ENCODE data around the gene PDAP1.
A peak's percentile ranks its signal among the peaks of the same experiment; 100 is the strongest.
"Not testable (repeated sequence)": the region's sequence is repeated elsewhere in the genome, so short reads cannot be mapped to it uniquely, and the experiment has no call there.

PDAP1 gene

DNA sequence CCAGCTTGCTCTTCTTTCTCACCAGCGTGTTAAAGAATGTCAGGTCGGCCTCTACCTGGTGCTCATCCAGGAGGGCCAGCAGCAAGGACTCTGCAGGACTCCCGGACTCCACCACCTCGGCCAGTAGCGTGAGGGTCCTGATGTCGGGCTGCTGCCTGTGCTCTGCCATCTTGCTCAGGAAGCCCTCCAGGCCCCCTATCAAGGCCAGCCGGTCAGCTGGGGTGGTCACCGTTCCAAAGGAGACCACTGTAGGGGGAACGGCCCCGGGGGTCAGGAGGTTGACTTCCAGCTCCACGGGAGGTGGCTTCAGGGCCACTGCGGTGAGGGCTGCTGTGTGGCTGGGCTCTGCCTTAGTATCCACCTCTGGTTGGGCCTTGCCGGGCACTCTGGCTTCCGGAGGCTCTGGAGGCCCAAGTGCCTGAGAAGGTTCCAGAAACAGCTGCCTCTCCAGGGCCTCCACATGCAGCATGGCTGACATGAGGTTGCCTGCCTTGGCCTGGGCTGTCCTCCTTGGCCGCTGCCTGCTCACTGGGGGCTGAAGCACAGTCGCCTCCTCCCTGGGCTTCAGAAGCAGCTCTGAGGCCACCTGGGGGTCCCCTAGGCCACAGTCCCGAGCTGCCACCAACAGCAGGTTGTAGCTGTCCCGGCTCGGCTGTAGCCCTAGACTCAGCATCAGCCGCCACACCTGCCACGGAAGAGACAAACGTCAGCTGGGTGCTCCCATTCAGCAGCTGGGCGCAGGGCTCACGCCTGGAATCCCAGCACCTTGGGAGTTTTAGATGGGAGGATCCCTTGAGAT, 16.7 kb upstream of the PDAP1 start:
- DNase-seq: no peak

DNA sequence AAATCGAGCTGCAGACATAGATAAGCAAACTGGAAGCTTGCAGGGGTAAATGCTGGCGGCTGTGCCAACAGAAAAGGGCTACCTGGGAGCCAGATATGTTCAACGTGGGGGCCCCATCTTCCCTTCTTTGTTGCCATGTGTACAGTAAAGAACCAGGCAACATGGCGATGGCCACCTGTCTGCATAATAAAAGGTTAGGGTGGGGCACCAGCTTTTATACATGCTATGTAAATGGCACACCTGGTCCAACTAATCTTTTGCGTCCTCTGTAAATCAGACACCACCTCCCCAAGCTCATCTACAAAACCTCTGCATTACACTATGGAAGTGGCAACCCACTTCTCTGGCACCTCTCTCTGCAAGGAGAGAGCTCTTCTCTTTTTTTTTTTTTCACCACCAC, 14.2 kb upstream of the PDAP1 start:
- no peak for DNase-seq

DNA sequence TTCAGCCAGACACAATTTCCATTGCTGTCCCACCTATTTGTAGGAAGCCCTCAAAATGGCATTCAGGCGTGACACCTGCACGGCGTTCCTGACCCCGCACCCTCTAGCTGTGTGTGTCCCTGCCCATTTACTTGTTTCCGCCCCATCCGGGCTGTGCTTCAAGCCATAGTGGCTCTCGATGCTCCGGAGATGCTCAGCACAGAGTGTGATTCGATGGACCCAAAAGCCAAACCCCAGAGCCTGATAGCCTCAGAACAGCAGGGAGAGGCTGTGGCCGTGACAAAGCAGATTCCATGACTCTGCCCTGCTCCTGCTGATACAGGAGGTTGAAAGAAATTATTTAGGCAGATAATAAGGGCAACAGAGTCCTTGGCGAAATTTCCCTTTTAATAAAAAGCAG, 13.8 kb upstream of the PDAP1 start:
- DNase-seq: no peak

DNA sequence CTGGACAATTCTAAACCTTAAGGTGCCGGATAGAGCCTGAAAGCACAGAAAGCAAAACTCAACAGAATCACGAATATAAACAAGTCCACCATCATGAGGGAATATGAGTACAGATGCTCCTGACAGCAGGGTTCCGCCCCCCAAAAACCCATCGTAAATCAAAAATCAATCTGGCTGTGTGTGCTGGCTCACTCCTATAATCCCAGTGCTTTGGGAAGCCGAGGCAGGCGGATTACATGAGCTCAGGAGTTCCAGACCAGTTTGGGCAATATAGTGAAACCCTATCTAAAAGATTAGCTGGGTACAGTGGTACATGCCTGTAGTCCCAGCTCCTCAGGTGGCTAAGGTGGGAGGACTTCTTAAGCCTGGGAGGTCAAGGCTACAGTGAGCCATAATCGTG, 12.6 kb upstream of the PDAP1 start:
- DNase-seq: no peak

DNA sequence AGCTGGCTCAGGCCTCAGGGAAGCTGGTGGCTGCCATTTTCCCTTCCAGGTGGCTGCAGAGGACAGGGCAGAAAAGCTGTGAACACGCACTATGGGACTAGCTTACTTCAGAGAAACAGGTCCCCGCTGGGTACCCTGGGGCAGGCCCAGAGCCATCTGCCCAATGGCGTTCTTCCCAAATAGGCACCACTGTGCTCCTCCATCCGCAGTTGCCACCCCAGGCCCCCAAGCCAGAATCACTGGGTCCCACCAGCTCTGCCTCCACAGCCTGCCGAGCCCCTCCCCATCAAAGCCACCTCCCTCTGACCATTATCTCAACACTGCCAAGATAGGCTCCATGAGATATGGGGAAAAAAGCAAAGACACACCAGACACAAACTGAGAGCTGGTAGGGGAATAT, 11.8 kb upstream of the PDAP1 start:
- no peak for DNase-seq

DNA sequence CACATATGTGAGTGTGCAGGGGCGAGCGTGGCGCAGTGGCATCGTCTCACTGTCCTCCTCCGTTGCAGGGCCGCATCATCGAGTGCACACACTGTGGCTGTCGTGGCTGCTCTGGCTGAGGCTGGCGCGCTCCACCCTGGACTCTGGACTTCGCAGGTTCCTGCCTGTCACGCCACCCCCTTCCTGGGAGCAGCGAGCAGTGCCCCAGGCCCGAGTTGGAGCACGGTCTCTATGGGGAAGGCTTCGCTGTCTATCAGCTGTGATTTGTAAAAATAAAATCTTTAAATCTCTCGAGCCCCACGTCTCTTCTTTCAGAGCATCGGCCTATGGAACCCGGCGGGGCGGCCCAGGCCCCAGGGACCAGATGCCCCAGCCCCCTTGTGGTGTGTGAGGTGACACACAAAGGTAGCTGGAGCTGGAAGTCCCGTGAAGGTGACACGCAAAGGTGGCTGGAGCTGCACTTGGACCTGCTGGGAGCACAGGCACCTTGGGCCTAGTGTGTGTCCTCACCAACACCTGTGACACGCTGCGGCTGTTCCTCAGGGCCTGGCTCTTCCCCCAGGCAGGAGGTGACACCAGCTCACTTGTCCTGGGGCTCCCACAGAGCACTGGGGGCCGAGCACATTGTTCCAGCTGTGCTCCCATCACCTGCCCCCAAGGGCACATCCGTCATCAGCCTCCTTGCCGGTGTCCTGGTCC, 11.1 kb upstream of the PDAP1 start:
- no peak for DNase-seq

DNA sequence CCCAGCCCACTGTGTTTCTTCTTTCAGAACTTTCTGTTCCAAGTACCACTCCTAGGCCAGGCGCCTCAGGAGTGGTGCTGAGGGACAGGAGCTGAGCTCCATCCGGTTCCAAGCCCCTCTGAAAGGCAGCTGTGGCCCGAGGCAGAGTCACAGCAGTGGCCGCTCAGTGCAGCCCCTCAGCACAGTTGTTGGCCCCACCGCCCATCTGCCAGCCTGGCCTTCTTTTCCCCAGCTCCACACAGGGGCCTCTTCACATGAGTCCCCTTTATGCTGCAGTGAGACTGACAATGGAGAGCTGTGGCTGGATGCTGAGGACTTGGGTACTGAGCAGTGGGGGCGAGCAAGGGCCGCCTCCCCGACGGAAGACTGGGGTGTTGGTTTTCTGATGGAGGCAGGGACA, 9.9 kb upstream of the PDAP1 start:
- no peak for DNase-seq

DNA sequence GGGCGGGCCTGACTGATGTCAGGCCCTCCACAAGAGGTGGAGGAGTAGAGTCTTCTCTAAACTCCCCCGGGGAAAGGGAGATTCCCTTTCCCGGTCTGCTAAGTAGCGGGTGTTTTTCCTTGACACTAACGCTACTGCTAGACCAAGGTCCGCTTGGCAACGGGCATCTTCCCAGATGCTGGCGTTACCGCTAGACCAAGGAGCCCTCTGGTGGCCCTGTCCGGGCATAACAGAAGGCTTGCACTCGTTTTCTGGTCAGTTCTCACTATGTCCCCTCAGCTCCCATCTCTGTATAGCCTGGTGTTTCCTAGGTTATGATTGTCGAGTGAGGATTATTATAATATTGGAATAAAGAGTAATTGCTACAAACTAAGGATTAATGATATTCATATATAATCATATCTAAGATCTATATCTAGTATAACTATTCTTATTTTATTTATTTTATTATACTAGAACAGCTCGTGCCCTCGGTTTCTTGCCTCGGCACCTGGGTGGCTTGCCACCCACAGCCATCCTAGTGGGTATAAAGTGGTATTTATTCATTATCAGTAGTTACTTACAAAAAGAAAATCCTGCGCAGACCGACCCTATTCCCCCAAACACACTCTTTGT, 7.2 kb upstream of the PDAP1 start:
- not testable (repeated sequence) for DNase-seq

DNA sequence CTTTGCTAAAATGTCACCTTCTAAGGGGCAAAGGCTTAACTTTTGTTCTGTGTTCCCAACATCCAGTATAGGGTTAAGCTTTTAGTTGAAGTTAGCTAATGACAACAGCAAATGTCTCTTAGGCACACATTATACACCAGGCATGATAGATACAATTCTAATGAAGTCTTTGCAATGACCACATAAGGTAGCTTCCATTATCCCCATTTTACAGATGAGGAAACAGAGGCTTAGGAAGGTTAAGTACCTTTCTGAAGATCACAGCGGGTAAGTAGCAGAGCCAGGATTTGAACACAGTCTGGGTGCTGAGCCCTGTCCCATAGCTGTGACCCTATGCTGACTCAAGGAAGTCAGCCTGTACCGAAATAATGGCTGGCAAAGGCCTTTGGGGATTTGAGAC, 2.2 kb upstream of the PDAP1 start:
- no peak for DNase-seq

DNA sequence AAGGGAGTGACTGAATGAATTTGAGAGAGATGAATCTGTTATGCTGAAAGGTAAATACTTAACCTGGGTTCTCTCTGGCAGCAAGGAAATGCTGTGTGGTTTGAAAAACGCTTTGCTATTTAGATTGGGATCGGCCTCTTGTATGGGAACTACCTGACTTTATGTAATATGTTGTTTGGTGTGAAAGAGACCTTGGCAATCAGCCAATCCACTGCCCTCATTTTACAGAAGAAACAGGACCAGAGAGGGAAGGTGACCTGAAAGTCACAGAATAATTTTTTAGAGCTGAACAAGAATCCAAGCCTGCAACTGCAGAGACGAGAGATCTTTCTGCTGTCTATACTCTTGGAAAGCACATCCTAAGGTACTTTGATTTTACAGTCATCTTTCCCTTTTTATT, 1.4 kb upstream of the PDAP1 start:
- no peak for DNase-seq

DNA sequence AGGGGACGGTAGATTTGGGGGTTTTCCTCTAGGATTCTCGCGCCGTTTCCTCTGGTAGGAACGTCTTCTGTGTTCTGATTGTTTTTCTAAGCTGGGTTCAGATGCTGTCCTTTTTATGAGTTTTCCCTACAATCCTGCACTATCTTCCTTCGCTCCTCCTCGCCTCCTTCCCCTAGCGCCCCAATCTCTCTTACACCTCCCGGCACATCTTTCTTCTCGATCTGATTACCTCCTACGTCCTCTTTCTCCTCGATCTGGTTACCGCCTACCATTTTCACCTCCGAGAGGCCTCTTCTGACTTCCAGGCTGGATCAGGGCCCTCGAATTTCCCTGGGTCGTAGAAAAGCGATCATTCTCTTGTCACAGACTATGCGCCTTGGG, 785 bp upstream of the PDAP1 start:
- DNase-seq: peak; percentile 22

DNA sequence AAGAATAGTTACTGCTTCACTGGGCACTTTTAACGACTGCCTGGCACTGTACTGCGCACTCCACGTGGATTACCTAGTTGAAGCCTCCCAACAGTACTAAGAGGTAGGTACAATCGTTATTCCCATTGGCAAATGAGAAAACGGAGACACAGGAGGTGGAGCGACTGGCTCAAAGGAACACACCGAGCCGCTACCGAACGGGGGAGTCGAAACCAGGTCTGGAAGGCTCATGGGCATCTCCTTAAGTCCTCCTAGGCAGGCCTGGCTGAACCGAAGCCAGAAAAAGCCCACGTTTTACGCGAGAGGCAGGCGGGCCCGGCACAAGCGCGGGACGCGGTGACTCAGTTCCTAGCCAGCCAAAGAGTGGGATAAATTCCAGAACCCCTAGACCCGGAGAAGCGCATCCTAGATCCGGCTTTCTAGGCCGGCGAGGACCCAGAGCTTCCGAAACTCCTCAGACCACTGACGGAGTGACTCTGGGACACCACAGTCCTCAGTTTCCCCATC, 472 bp downstream of the PDAP1 start:
- peak; percentile 51 for DNase-seq

DNA sequence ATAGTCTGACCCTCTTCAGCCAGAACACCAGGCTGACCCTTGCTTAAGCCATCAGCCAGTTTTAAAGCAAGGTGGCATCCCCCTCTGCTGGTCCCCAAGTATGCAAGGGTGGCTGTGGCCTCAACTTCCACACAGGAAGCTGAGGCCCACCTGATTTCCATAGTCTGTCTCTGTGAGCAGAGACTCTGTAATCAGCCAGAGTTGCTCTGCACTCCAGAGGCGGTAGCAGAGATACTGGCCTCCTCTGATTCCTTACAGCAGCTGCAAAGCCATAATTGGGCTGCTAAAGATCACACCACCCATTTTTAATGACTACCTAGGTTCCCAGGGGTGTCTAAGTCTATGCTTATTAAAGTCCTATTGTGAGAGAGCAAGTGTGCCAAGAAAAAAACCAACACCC, 1.8 kb downstream of the PDAP1 start:
- DNase-seq: no peak

DNA sequence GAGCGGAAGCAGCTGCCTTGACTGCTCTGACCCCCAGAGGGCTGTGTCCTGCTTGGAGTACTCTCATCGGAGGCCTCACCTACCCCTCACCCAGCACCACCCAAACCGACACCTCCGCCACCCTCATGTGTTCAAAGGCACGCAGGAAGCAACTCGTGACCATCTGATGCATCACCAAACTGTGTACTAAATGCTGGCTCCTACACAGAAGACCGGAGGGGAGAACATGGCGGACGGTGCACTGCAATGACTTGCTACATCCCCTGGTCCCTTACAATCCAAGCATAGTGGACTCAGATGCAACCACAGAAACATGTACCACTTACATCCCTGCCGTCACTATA, 3.4 kb downstream of the PDAP1 start:
- no peak for DNase-seq

DNA sequence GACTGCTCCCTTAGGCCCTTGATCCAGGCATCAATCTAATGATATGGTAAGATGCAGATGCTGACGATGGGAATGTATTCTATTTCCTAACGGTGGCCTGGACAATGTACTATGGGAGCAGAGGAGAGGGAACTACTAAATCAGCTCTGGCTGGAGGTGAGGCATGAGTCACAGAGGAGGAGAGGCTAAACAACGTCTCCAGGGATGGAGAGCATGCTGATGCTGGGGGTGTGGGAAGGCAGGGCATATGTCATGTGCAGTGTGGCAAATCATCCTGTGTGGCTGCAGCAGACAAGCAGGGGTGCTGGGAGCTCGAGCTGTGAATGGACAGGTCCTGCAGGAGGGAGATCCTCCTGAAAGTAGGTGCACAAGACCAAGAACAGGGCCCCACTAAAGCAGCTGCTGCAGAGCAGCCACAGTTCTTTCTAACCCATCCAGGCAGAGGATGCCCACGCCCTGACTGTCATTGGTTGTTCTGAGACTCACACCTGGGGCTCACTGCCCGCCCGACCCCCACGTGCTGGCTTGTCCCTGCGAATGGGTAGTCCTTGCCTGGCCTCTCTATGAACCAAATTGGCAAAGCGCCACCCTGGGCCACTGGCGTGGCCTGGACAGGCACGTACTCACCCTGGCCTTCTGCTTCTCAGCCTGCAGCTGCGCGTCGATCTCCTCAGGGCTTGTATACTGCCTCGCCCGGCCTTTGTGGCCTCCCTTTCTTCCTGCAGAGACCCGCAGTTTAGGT, 4.0 kb downstream of the PDAP1 start:
- DNase-seq: no peak

DNA sequence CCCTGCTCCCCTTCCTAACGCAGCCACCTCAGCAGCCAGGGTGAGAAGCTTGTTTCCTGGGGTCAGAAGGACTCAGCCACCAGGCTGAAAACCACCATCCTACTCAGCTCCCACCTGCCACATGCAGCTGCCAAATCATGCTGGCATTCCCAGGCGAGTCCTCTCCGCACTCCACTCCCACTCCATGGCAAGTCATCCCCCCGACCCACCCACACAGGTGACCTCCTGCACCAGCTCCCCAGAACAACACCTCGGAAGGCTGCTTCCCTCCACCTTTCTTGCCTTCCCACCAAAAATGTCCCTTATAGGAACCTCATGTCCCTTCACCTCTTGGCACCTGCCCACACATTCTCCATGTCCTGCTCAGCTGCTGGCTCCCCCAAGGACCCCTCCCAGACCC, 4.6 kb downstream of the PDAP1 start:
- DNase-seq: no peak

DNA sequence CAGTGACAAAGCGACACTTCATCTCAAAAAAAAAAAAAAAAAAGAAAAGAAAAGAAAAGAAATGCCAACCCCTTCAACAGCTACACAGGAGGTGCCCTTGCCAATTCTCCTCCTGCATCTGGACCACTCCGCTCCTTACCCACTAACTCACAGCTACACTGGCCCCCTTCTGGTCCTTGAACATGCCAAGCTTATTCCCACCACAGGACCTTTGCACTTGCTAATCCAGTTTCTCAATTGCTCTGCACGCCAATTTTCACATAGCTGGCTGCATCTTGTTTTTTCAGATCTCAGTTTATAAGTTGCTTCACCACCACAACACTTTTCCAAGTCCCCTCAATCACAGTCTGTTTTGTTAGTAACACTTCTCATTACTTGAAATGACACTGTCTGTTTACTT, 5.5 kb downstream of the PDAP1 start:
- DNase-seq: no peak

DNA sequence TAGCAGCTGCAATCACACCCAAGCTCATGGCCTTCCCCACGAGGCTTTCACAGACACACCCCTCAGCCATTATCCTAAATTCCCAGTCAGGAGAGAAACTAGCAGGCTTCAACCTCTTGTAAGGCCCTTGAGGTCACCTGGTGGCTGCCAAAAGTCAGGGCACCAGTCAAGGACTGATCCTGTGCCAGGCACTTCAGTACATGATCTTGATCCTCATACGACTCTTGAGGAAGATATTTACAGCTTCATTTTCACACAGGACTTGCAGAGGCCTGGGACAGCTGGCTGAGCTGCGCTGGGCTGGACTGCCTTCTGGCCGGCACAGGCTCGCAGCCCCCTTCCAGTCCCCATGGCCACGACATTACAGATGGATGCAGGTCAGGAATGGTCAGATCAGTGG, 8.8 kb downstream of the PDAP1 start:
- DNase-seq: no peak

DNA sequence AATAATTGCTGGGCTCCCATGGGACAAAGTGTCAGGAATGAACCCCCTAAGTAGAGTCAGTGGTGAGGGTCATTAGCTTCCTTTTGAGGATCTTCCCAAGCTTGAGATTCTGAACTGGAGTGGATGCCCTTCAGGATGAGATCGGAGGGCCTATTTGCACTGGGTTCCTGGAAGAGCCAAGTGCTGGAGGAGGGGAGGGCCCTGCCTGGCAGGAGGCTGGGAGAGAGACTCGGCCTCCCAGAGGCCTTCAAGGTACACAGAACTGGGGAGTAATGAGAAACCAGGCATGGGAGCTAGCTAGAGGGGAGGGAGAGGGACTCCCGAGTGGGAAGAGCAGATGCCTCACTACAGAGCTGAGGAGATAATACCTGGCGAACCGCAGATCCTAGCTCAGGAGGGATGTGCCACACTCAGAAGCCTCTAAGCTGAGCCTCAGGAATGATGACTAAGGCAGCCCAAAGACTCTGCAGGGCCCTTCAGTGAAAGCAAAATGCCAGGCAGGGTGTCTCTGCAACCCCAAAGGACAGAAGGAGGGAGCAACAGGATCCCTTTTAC, 9.4 kb downstream of the PDAP1 start:
- no peak for DNase-seq

DNA sequence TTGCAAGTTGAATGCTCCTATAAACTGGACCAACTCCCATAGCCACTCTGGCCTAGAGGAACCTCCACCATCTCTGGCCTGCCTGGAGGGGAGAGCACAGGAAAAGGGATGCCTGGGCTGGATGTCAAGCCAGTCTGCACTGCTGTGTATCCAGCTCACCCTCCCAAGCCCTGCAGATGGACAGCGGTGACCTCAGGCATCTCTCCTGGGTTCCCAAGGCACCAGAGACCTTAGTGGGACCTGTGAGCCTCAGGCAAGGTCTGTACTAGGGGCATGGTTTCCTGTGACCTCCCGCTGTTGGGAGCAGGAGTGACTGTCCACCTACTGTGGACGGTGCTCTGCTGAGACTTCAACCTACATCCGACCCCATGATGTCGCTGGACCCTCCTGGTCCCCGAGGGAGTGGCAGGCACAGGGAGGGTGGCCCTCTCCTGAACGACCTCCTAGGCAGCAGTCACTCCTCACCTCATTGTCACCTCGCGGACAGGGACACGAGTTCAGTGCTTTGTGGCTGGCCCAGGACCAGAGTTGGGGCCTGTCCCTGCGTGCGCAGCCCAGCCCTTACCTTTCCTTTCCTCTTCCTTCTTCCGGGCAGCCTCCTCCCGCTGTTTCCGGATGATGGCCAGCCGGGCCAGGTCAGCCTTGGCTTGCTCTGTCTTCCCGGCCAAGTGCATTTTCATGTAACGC, 11.0 kb downstream of the PDAP1 start:
- DNase-seq: no peak

DNA sequence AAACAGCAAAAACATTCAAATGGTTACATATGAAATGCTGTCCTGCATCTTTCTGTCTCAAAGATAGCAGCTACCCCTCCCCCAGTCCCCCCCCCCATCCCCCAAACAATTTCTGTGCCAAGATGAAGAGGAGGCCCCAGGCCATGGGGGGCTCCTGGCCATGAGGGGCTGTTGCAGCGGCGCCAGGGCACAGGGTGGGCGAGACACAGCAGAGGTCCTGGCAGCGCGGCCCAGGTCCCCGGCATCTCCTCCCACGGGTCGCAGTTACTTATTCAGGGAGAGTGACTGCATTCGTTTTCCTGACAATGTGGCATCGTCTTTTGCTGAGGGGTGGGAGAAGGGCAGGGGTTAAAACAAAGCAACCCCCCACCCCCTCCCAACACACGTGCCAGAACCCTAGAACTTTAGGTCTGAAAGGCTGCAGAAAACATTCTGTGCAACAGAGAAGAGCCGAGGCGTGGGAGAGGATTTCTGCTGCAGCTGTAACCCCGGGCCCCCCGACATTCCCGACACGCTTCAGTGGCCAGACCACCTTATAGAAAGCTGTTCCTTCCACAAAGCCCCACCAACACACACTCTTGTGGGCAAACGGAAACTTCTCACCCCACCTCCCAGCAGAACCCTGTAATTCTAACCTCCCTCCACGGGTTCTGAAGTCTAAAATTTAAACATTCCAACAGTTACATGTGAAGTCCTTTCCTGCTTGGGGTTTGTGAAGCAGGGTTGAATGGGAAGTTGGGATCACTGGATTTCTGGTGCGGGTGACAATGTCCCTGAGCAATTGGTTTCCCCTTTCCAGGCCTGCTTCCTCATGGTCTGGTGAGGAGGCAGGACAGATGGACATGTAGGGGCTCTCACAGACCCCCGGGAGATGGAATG, 11.7 kb downstream of the PDAP1 start:
- no peak for DNase-seq
